HG02981 (cell line): ENCODE measurements around the gene PCNX3.

Source experiments
- ATAC-seq: cut with Tn5 transposase; IDR thresholded peaks from one replicate; pipeline ENCODE4 v1.9.1; 2021; ENCODE audit warnings: mild to moderate bottlenecking, moderate library complexity; ENCODE audit not compliant: unreplicated experiment

Gene PCNX3

DNA sequence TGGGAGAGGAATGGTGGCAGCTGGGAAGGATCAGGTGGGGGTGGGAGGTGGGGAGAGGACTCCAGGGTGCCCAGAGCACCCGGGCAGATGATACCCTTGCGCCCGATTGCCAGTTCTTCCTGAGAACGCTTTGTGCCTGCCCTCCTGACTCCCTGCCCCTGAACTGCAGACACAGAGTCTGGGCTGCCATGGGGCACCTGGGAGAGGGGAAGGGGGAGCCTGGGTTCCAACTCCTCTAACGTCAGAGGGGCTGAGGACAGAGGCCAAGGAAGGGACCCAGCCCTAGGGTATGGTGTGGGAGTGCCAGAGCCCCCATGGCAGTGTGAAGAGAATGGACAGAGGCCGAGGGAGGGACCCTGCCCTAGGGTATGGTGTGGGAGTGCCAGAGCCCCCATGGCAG is 19.1 kb upstream of the PCNX3 start:
- ATAC-seq: no peak

- ATAC-seq: no peak
Measured at GRCh38 chr11:65598258-65598699, 17.3 kb upstream of the PCNX3 start.

- ATAC-seq: no peak
Measured at GRCh38 chr11:65599216-65599954, 16.2 kb upstream of the PCNX3 start.

GRCh38 chr11:65599955-65600246 is 15.7 kb upstream of the PCNX3 start:
- ATAC-seq: no peak

DNA sequence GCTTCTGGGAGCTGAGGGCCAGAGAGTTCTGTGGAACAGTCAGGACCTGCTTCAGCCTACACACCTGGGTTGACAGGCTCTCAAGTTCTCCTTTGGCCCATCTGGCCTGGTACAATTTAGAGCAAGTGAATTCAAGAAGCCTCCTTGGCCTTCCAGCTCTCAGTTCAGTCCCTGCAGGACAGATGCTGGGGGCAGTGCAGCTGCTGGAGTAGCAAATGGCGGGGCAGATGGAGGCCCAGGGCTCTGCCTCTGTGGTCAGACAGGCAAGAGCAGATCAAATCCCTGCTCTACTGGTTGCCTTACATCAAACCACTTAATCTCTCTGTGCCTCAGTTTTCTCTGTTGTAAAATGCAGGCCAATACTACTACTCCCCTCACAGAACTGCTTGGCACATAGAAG is 11.3 kb upstream of the PCNX3 start:
- ATAC-seq: no peak

- no peak for ATAC-seq
Measured at GRCh38 chr11:65606876-65607613, 8.5 kb upstream of the PCNX3 start.

GRCh38 chr11:65607614-65608426 is 7.8 kb upstream of the PCNX3 start:
- ATAC-seq: no peak

- no peak for ATAC-seq
Measured at GRCh38 chr11:65609229-65609628, 6.3 kb upstream of the PCNX3 start.

DNA sequence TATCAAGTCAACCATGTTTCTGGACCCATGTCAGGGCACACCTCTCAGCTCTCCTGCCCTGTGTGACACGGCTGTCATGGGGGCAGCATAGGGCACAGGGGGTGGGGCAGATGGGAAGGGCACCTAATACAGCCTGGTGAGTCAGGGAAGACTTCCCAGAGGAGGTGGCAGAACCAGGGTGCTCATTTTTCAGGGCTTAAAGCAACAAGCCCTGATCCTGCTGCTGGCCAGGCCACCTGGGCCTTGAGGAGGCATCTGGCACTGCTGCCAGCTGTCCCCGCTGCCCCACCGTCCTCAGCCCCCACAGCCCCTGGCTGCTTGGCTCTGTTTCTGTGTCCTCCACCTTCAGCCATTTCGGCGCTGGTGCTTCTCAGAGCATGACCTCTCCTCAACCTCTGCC is 5.9 kb upstream of the PCNX3 start:
- no peak for ATAC-seq

DNA sequence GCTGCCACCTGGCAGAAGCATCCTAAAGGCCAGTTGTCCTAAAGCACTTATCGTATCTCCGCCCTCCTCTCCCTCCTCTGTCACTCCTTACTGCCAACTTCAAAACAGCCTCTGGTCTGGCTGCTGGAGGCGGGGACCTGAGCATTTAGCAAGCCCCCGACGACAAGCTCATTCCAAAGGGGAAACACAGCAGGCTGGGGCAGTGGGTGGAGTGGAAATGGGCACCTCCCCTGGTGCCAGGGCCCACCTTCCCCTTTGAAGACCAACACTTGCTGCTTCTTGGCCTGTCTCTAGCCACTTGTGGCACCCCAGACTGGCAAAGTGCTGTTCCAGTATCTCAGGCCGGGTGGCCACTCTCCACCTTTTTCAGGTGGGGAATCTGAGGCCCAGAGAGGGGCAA is 5.2 kb upstream of the PCNX3 start:
- ATAC-seq: no peak

DNA sequence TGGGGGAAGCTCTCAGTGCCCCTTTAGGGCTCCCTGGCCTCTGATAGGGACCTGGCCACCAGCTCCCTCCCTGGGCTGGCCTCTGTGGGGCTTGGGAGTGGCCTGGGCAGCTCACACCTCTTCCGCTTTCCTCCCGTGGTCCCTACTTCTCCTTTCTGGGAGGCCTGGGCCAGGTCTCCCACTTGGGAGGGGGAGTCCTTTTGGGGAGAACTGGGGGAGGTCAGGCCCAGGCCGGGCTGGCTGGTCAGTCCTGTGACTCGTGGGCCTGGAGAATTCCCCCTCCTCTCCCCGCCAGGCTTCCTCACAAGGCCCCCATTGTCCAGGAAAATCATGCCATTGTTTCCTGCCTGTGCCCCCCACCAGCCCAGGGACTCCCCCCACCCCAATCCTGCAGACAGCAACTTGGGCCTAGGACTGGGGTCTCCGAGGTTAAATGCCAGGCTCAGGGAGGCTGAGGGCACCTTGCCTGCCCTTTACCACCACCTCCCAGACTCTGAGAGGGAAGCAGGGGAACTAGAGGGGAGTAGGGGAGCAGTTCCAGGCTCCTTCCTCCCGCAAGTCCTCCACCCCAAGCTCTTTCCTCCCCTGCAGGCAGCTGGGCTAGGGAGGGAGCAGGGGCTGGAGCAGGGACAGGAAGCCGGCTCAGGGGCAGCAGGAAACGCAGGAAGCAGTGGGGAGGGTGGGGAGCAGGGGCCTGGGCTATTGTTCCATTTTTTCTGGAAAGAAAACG is 4.4 kb upstream of the PCNX3 start:
- no peak for ATAC-seq

GRCh38 chr11:65611758-65612603 is 3.6 kb upstream of the PCNX3 start:
- no peak for ATAC-seq

GRCh38 chr11:65612691-65613090 is 2.9 kb upstream of the PCNX3 start:
- ATAC-seq: no peak

DNA sequence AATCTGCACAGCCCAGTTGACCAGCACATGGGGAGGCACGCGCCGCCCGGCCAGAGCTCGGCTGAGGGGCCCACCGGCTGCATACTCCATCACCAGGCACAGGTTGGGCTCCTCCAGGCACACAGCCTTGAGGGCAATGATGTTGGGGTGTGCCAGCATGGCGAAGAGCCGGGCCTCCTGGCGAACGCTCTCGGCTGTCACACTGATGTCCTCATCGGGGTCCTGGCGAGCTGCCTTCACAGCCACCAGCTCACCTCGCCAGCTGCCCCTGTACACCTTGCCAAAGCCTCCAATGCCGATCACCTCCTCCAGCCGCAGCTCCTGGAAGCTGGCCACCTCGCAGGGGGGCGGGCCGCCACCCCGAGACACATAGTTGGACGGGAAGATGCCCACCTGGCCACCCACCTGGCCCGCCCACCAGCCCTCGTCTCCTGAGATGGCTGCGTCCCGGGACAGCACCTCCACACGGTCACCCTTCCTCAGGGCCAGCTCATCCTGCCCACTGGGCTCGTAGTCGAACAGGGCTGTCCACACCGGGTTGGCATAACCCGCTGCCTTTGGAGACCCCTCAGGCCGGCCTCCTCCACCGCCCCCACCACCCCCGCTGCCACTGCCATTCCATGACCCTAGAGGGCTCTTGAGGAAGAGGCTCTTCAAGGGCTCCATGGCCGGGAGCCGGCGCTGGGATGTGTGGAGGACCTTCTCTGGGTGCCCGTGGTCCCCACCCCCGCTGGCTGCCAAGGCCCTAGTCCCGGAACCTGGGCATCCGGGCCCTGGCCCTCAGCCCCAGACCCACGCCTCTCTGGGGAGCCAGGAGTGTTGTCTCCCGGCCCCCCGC is 2.3 kb upstream of the PCNX3 start:
- ATAC-seq: no peak

- peak; percentile 0 for ATAC-seq
Measured at GRCh38 chr11:65615950-65616574, 486 bp downstream of the PCNX3 start.

DNA sequence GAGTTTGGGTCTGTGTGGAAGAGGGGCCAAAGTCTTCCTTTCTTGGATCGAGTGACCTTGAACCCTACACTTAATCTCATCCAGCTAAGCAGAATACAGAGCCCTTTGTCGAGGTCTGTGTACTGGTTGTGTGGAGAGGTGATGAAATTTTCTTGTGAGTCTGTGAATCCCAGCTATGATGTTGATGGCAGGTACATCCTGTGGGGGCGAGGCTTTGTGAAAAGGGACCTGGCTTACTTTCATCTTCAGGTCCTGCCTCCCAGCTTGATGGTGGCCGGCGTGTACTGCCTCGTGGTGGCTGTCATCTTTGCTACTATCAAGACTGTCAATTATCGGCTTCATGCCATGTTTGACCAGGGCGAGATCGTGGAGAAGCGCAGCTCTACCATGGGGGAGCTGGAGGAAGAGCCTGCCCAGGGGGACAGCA is 1.0 kb downstream of the PCNX3 start:
- ATAC-seq: no peak

DNA sequence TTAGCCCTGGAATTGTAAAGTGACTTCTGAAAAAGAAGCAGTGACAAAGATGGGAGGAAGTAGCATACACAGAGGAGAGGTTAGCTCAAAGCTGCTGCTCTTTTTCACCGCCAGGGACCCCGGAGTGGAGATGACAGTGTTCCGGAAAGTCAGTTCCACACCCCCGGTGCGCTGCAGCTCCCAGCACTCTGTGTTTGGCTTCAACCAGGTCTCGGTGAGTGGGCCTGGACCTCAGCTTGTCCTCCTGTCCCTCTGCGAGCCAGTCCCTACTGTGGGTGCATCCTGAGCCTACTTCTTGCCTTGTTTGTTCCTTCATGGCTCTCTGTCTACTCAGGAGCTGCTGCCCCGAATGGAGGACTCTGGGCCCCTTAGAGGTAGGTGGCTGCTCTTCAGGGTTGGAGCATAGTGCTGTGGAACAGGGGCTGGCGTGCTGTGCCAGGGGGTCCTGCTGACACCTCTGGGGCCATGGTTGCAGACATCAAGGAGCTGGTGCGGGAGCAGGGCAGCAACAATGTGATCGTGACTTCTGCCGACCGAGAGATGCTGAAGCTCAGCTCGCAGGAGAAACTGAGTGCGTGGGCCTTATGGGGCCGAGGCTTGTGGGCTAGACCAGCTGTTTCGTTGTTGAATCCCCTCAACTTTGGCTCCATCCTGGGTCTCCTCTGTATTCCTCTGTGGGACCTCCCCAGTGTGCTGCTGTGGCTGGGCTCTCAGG is 1.7 kb downstream of the PCNX3 start:
- no peak for ATAC-seq
